NCI-H69 (cell line): ENCODE data around the gene BCL2L14.

Experiments used
- DNase-seq: peaks from one replicate; lab custom pipeline; 2025; lab: John Stamatoyannopoulos, UW

The BCL2L14 gene

DNA sequence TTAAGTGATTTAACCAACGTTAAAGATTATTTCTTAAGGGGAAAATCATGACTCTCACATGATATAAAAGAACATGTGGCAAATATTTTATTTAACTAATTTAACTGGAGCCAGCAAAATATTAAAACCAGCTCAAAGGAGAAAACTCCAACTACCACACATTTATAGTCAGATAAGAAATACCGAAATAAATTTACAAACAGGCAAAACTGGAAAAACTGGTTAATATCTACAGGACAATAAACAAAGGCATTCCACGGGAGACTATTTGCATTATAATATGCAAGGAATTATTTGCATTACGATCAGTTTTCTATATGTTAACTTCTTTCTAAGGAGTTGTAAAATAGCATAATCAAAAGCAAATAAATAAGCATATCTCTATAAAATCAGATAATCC lies 13.8 kb upstream of the BCL2L14 start:
- DNase-seq, result no peak

DNA sequence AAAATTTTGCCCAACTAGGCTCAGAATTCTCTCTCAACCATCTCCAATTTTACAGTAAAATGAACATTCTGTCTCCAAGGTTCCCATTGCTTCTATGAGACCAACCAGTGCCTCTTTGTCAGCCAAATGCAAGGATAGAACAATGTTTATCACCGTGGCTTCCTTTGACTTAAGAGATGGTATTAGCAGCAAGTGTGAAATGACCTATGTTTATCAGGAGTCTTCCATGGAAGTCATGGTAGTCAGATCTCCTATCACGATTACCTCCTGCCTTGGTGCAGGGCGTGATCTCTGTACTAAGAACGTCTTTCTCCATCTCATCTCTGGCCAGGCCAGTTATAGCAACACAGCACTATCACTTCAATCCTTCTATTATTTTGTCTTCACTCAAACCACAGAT lies 6.1 kb upstream of the BCL2L14 start:
- DNase-seq, result no peak

DNA sequence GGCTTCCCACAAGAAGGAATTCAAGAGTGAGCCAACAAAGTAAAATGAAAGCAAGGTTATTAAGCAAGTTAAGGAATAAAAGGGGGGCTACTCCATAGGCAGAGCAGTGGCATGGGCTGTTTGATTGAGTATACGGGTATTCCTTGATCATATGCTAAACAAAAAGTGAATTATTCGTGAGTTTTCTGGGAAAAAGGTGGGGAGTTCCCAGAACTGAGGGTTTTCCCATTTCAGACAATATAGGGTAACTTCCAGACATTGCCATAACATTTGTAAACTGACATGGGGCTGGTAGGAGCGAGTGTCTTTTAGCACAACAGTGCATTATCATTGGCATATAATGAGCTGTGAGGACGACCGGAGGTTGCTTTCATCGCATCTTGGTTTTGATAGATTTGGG lies 2.0 kb upstream of the BCL2L14 start:
- DNase-seq, result no peak

DNA sequence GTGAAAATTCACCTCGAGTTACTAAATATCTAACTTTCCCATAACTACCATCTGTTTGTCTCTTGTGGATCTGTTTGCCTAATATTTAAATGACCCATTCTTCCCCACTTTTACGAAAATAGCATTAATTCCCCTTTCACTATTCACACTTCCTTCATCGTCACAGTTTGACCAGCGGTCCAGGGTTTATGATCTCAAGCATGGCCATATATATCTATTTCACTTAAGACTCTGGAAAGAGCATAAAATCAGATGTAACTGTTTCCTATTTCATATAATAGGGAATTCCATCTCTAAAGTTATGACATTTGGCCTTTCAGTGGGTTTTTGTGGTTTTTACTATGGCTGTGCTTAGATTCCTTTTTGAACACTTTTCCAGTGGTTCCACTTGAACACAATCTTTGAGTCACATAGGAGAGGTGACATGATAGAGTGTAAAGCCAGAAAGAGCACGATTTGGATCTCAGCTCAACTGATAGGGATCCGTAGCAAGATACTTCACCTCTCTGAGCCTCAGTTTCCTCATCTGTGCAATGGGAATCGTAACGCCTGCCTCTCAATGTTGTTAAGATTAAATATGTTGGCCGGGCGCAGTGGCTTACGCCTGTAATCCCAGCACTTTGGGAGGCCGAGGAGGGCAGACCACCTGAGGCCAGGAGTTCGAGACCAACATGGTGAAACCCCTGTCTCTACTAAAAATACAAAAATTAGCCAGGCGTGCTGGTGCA lies 754 bp upstream of the BCL2L14 start:
- DNase-seq, result no peak

DNA sequence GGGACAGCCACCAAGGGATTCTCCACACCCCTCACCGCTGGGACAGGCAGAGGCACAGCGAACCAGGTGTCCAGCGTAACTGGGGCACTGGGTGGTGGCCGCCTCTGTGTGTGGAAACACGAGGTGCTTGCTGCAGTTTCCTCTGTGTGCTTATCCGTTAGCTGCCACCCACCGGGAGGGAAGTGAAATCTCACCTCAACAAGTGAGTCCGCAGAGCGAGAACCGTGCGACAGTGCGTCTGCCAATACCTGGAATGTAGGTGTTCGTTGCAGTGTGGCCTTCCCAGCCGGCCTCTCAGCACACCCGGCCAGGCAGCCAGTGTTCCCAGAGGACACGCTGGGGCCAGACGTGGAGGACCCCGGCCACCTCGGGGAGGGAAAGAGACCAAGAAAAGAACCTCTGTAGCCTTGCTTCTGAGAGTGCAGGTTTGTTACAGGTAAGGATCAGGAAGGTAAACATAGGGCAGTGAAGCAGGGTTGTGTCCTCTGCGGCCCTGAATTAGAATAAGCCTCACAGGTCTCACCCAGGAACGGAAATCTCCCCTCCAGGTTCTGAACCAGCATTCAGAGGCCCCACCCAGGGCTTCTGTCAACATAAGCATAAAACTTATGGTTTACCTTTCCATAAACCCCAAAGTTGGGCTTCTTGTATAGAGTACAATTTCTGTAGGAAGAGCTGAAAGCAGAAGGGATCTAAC lies 1.5 kb downstream of the BCL2L14 start:
- no peak for DNase-seq

GRCh38 chr12:12079291-12079690 lies 8.6 kb downstream of the BCL2L14 start:
- no peak for DNase-seq

DNA sequence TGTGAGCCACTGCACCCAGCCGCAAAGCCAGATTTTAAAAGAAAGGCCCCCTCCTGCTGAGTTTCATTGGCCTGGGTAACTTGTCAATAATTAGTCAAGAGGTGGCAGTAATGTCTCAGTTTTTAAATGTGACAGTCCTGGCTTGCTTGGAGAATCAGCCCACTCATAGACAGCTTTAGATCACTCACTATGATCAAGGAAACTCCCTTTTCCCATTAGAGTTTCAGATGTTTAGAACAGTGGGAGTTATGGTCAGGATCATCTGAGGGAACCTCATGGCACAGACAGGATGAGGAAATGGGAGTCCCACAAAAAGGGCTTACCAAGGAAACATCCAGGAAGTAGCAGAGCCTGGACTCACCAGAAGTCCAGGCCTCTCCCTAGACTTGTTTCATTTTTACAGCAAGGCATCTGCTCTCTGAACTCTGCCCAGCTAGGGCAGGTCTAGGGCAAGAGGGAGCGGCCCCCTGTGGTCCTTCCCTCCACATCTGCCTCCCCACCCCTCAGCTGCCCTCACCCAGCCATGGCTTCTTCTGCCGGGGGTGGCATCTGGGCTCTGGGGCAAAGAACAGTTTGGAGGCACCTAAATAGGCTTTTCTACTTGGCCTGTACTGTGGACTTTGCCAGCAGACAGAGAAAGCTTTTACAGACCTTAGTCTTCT lies 11.2 kb downstream of the BCL2L14 start:
- peak; percentile 70 for DNase-seq

- no peak for DNase-seq
Observed at GRCh38 chr12:12083688-12084087, 12.9 kb downstream of the BCL2L14 start.

GRCh38 chr12:12086362-12086761 lies 15.6 kb downstream of the BCL2L14 start:
- DNase-seq, result no peak

- DNase-seq, result no peak
Observed at GRCh38 chr12:12086973-12087692, 16.4 kb downstream of the BCL2L14 start.

- no peak for DNase-seq
Observed at GRCh38 chr12:12087693-12088034, 16.9 kb downstream of the BCL2L14 start.

DNA sequence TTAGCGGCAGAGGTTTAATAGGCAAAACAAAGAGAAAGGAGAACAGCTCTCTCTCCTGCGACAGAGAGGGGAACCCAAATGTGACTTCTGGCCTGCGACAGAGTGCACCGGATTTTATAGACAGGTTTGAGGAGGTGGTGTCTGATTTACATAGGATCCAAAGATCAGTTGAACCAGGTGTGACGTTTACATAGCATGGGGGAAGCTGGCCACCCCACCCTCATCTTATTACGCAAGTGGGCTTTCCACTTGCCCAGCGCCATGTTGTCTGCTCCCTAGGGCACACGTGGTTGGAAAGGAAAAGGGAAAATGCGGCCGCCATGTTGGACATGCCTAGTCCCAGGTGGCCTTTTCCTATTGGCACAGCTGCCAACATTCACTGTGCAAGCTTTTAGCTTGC lies 17.4 kb downstream of the BCL2L14 start:
- no peak for DNase-seq

GRCh38 chr12:12088761-12089160 lies 18.0 kb downstream of the BCL2L14 start:
- DNase-seq, result no peak

GRCh38 chr12:12091071-12091470 lies 20.3 kb downstream of the BCL2L14 start:
- no peak for DNase-seq

GRCh38 chr12:12091977-12092663 lies 21.4 kb downstream of the BCL2L14 start:
- DNase-seq, result peak; percentile 86

- DNase-seq, result no peak
Observed at GRCh38 chr12:12094481-12094880, 23.7 kb downstream of the BCL2L14 start.

DNA sequence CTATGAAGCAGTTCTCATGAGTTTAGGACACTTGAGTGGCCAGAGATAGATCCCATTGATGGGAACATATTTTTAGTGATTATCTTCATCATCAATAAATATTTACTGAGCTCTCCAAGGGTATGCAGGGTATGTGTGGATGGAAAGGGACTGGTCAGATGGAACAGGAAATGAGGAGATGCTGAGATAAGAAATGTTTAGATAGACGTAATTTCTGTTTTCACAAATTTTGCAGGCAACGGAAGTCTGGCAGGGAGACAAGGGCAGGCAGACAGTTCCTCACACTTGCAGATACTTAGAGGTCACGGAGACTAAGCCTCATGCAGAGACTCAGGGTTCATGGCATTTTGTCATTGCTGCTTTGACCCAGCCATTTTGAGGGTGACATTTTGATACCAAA lies 24.3 kb downstream of the BCL2L14 start:
- no peak for DNase-seq

DNA sequence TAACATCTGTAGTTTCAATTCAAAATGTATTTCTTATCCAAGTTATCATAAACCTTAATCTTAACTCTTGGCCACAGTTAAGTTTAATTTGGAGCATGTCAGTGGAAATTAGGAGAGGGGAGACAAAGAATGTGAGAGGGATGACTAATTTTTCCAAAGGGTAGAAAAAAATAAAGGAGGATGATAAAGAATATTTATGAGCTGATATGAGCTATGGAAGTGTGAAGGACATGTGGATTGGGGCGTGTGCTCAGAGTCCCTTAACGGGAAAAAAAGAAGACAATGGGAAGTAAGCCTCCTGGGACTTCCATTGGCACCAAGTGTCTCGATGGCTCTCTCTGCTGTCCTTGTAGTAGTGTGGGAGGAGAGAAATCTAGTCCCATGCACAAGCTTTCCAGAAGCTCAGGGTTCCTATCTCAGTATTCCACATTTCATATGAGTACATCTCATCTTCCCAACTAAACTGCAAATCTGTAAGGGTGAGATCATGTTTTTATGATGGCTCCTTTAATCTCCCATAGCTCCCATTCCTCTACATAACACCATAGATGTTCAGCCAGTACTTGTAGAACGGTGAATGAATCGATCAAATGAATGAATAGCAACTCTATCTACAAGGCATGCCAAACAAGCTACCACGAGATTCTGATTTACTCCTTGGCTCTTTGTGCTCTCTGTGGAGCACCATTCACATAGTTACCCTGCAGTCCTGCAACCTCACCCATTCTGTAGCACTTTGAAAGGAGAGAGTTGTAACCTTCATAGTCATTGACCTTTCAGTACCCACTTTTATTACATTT lies 27.4 kb downstream of the BCL2L14 start:
- DNase-seq, result no peak

DNA sequence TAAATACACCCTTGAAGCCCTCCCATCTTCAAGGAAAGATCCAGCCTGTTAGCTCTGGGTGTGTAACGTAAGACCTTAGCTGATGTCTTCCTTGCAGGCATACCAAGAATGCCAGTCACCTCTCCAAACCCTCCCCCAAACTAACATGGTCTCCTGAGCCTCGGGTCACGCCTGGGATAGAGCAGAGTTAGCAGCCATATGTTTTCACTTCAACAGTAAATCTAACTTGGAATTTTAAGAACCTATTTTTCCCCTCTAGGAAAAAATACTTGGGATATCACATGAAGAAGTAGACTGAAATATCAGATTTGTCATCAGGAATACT lies 27.9 kb downstream of the BCL2L14 start:
- DNase-seq, result no peak

DNA sequence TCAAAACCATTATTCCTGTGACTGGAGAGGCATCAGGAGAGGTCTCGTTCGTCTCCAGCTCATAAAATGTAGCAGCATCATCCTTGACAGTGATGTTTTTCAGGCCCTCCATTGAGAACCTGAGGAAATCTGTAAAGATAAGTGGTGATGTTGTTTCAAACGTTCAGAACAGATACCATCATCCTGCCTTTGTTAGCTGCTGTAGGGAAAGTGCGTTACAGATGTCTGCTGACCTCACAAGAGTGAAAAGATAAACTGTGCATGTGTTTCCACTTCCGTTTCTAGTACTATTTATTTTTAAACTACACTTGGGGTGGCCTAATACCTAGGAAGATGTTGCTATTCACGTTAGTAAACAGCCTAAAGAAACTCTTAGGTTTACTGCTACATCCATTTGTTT lies 28.4 kb downstream of the BCL2L14 start:
- DNase-seq, result no peak

DNA sequence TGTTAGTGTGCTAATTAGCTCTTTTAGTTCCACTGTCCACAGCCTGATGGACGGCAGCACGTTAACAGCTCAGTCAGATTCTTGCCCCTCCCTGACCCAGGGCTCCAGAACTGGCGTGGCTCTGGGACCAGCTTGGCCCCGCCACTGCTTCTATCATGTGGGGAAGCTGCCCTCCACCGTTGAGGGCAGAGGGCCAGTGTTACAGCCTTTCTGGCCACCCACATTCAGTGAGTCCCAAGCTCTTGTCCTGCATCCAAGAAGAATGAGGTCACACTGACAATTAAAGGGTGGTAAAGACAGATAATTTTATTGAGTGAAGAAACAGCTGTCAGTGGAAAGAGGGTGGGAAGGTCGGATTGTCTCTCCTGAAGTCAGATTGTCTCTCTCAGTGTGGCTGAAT lies 36.9 kb downstream of the BCL2L14 start:
- no peak for DNase-seq
